Neural progenitor cell (in vitro differentiated cells): ENCODE data around the gene ADAM22. TPM values are rescaled to one million over a fixed set of nuclear protein-coding genes. Genes with fewer than 3 reads are reported as not detected.
"Not testable (repeated sequence)": the region's sequence is repeated elsewhere in the genome, so short reads cannot be mapped to it uniquely, and the experiment has no call there.

Experiments
- DNase-seq: peaks from one replicate; pipeline ENCODE4 v3.0.0-alpha.2; 2016; ENCODE audit warnings: low spot score
- H2AFZ ChIP-seq: fragments of 200-600 bp; sonication (generic); replicated peaks from 2 replicates; pipeline ENCODE4 v1.6.1; 2016; ENCODE audit warnings: antibody characterized with exemption
- H3F3A ChIP-seq: fragments of 200-600 bp; sonication (generic); 2 replicates; pipeline ENCODE4 v1.6.1; 2016; ENCODE audit warnings: antibody characterized with exemption, low read depth
- H3K27ac ChIP-seq: fragments of 200-600 bp; sonication (generic); 2 replicates; pipeline ENCODE4 v1.5.1; 2016; ENCODE audit warnings: mild to moderate bottlenecking
- H3K27me3 ChIP-seq: fragments of 200-600 bp; sonication (generic); 2 replicates; pipeline ENCODE4 v1.6.1; 2016; ENCODE audit warnings: mild to moderate bottlenecking, moderate library complexity
- H3K36me3 ChIP-seq: fragments of 200-600 bp; sonication (generic); 2 replicates; pipeline ENCODE4 v1.5.1; 2016
- H3K4me1 ChIP-seq: fragments of 200-600 bp; sonication (generic); 2 replicates; pipeline ENCODE4 v1.6.1; 2016; ENCODE audit warnings: mixed run types
- H3K4me2 ChIP-seq: fragments of 200-600 bp; sonication (generic); 2 replicates; pipeline ENCODE4 v1.6.1; 2016
- H3K4me3 ChIP-seq: fragments of 200-600 bp; sonication (generic); 2 replicates; pipeline ENCODE4 v1.5.1; 2016
- H3K79me2 ChIP-seq: fragments of 200-600 bp; sonication (generic); 2 replicates; pipeline ENCODE4 v1.6.1; 2016; ENCODE audit warnings: low read depth
- H3K9ac ChIP-seq: fragments of 200-600 bp; sonication (generic); 2 replicates; pipeline ENCODE4 v1.6.1; 2016
- H3K9me3 ChIP-seq: fragments of 200-600 bp; sonication (generic); 2 replicates; pipeline ENCODE4 v1.5.1; 2016; ENCODE audit warnings: low read depth
- H4K20me1 ChIP-seq: fragments of 200-600 bp; sonication (generic); 2 replicates; pipeline ENCODE4 v1.6.1; 2016; ENCODE audit warnings: low read depth
- H3K27ac Mint-ChIP-seq: 3 replicates; pipeline ENCODE4 v1.8.0; 2021; ENCODE audit warnings: mixed read lengths
- H3K27me3 Mint-ChIP-seq: 2 replicates; pipeline ENCODE4 v1.8.0; 2022; ENCODE audit warnings: low read depth, mild to moderate bottlenecking, inconsistent platforms, moderate library complexity, mixed read lengths; ENCODE audit not compliant: insufficient read depth
- H3K36me3 Mint-ChIP-seq: 3 replicates; pipeline ENCODE4 v1.8.0; 2021; ENCODE audit warnings: mixed read lengths
- H3K4me1 Mint-ChIP-seq: 3 replicates; pipeline ENCODE4 v1.8.0; 2021; ENCODE audit warnings: mixed read lengths
- H3K4me3 Mint-ChIP-seq: 3 replicates; pipeline ENCODE4 v1.8.0; 2021; ENCODE audit warnings: mild to moderate bottlenecking, moderate library complexity, mixed read lengths
- H3K9me3 Mint-ChIP-seq: 3 replicates; pipeline ENCODE4 v1.8.0; 2020; ENCODE audit warnings: mixed read lengths
- EZH2 ChIP-seq: fragments of 200-600 bp; sonication (generic); IDR thresholded peaks from 2 replicates; pipeline ENCODE4 v1.6.1; 2017; ENCODE audit warnings: antibody characterized with exemption, mild to moderate bottlenecking, moderate library complexity
- EZH2phosphoT487 ChIP-seq: fragments of 200-600 bp; sonication (generic); IDR thresholded peaks from 2 replicates; pipeline ENCODE4 v1.6.1; 2017; ENCODE audit warnings: antibody characterized with exemption
- total RNA-seq: library from RNA; depleted of rRNA; stranded (reverse); fragments of >200 nt; gene quantifications from 2 replicates; pipeline ENCODE4 v1.2.3, GENCODE V29; 2015; ENCODE audit warnings: low replicate concordance
- TF ChIP-seq, protein P1 (sequence below): fragments of 200-600 bp; sonication (generic); IDR thresholded peaks from 2 replicates; pipeline ENCODE4 v1.5.1; 2017; ENCODE audit warnings: antibody characterized with exemption, mild to moderate bottlenecking

Gene ADAM22
- total RNA-seq, 1 donor from 2014 or later, result 13.7 TPM

DNA sequence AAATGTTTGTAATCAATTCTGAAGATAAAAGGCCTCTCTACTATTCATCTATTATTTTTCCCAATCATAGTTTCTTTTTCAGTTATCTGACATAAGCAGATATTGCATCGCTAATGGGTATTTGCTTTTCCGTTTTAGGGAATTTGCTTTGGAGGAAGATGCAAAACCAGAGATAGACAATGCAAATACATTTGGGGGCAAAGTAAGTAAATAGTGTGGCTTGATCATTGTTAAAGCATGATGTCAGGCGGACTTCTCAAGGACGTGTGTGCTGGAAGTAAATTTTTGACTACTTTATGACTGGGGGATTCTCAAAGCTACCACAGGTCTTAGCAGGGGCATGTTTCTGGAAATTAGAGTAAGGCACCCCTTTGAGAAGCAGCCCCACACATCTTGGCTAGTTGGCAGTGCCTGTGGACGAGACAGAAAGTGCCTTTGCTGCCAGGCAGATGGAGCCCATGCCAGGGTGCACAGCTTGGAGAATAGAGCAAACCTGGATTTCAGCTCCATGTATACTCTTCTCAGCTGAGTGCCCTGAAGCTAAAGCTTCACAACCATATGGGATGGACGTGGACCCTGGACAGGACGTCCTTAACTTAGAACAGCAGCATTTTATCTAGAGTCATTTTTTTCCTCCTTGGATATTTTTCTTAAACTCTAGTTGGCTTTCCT is 217.2 kb downstream of the ADAM22 start:
- Mint-ChIP-seq H3K27me3 (no peaks in the 10 kb centered on the region), H3K4me1 (no peaks in the 10 kb centered on the region), H3K27ac (no peak overlapping the region), H3K4me3 (no peak overlapping the region), H3K9me3 (no peaks in the 10 kb centered on the region), H3K36me3 (peaks cover 2% of the 10 kb centered on the region)
- Histone ChIP-seq H3K79me2 (no peaks in the 10 kb centered on the region), H3F3A (no peaks in the 10 kb centered on the region), H3K27me3 (no peaks in the 10 kb centered on the region), H2AFZ (no peak overlapping the region), H3K9ac (no peak overlapping the region), H3K27ac (no peak overlapping the region), H4K20me1 (no peaks in the 10 kb centered on the region), H3K4me2 (no peak overlapping the region), H3K36me3 (no peaks in the 10 kb centered on the region), H3K4me1 (peaks cover 5% of the 10 kb centered on the region), H3K4me3 (no peak overlapping the region), H3K9me3 (no peaks in the 10 kb centered on the region)
- DNase-seq, result no peak
- TF ChIP-seq EZH2phosphoT487 (no peak), EZH2 (no peak)
- TF ChIP-seq, protein P1, sequence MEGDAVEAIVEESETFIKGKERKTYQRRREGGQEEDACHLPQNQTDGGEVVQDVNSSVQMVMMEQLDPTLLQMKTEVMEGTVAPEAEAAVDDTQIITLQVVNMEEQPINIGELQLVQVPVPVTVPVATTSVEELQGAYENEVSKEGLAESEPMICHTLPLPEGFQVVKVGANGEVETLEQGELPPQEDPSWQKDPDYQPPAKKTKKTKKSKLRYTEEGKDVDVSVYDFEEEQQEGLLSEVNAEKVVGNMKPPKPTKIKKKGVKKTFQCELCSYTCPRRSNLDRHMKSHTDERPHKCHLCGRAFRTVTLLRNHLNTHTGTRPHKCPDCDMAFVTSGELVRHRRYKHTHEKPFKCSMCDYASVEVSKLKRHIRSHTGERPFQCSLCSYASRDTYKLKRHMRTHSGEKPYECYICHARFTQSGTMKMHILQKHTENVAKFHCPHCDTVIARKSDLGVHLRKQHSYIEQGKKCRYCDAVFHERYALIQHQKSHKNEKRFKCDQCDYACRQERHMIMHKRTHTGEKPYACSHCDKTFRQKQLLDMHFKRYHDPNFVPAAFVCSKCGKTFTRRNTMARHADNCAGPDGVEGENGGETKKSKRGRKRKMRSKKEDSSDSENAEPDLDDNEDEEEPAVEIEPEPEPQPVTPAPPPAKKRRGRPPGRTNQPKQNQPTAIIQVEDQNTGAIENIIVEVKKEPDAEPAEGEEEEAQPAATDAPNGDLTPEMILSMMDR, result no peak

DNA sequence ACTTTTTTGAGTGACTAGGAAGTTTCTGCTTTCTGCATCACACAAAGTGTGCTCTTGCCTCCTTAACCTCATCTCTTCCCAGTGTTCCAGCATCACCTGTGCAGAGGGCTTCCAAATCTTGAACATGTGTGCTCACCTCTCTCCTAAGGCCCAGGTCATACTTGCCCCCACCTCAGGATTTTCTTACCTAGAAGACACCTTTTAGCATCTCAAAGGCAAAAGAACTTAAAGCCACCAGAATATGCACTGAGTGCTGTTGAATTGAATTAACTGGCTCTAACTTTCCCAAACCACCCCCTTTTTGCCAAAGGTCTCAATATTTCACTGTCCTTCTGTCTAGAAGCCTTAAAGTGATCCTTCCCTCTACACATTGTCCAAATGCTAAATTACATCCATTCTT is 219.3 kb downstream of the ADAM22 start:
- H3K4me1 Mint-ChIP-seq, result peaks cover 9% of the 10 kb centered on the region
- TF ChIP-seq EZH2, result no peak
- TF ChIP-seq, protein P1, result no peak
- no peak for TF ChIP-seq EZH2phosphoT487

DNA sequence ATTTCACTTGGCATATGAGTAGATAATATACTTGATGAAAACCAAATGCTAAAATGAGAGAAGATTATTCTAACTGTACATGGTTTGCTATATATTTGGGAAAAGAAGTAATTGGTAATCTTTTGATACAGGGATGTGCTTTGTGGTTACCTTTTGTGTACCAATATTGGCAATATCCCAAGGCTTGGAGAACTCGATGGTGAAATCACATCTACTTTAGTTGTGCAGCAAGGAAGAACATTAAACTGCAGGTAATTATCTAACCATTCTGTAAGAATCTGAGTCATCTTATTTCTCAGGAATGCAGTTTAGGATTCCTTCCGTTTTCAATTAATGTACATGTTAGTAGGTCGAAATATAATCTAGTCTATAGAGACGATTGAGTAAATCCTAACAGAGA is 221.7 kb downstream of the ADAM22 start:
- peaks cover 14% of the 10 kb centered on the region for H3K36me3 Mint-ChIP-seq
- no peak overlapping the region for H3K27ac Mint-ChIP-seq
- Histone ChIP-seq H3K4me3 (no peak overlapping the region), H3K9me3 (no peaks in the 10 kb centered on the region), H3K4me1 (no peaks in the 10 kb centered on the region), H3K27ac (no peak overlapping the region), H3K79me2 (no peaks in the 10 kb centered on the region), H3F3A (no peaks in the 10 kb centered on the region), H3K36me3 (no peaks in the 10 kb centered on the region), H3K4me2 (no peak overlapping the region), H3K9ac (no peak overlapping the region), H3K27me3 (no peaks in the 10 kb centered on the region), H2AFZ (no peak overlapping the region), H4K20me1 (no peaks in the 10 kb centered on the region)
- H3K4me3 Mint-ChIP-seq, result no peak overlapping the region
- no peak for TF ChIP-seq EZH2
- peaks cover 9% of the 10 kb centered on the region for H3K4me1 Mint-ChIP-seq
- DNase-seq, result no peak
- peaks cover 22% of the 10 kb centered on the region for H3K9me3 Mint-ChIP-seq
- no peaks in the 10 kb centered on the region for H3K27me3 Mint-ChIP-seq

More for the DNA sequence above, 219.3 kb downstream of the ADAM22 start:
- Histone ChIP-seq H4K20me1 (no peaks in the 10 kb centered on the region), H3K4me1 (no peaks in the 10 kb centered on the region), H3K4me2 (no peak overlapping the region), H3K27me3 (no peaks in the 10 kb centered on the region), H3K79me2 (no peaks in the 10 kb centered on the region), H2AFZ (no peak overlapping the region), H3K36me3 (no peaks in the 10 kb centered on the region), H3K27ac (no peak overlapping the region), H3K4me3 (no peak overlapping the region), H3F3A (no peaks in the 10 kb centered on the region), H3K9me3 (no peaks in the 10 kb centered on the region), H3K9ac (no peak overlapping the region)
- Mint-ChIP-seq H3K27ac (no peak overlapping the region), H3K27me3 (no peaks in the 10 kb centered on the region), H3K36me3 (peaks cover 6% of the 10 kb centered on the region), H3K4me3 (no peak overlapping the region), H3K9me3 (peaks cover 7% of the 10 kb centered on the region)
- no peak for DNase-seq

DNA sequence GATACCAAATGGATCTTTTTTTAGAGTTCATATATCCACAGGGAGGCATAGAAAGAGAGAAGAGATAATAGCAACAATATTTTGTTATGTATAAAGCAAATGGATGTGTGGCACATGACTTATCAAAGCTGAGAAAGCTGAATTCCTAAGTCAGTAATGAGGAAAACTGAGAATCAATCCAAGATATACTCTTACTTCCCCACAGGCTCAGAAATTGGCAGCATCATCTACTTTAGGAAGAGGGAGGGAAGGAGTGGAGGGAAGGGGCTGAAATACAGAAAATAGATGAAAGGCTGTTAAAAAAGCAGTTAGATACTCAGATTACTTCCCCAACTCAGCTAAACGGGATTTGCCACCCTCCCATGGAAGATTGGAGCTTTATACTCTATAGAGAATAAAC is 222.3 kb downstream of the ADAM22 start:
- H3K9ac ChIP-seq, result no peak overlapping the region
- no peak overlapping the region for H3K27ac Mint-ChIP-seq
- H3K4me1 Mint-ChIP-seq, result peaks cover 9% of the 10 kb centered on the region
- no peak for DNase-seq
- H3K79me2 ChIP-seq, result no peaks in the 10 kb centered on the region
- H3K27ac ChIP-seq, result no peak overlapping the region
- TF ChIP-seq, protein P1, result no peak
- no peak for TF ChIP-seq EZH2
- no peak for TF ChIP-seq EZH2phosphoT487
- no peaks in the 10 kb centered on the region for H3K27me3 ChIP-seq
- H3K9me3 Mint-ChIP-seq, result peaks cover 22% of the 10 kb centered on the region
- H3K4me3 ChIP-seq, result no peak overlapping the region
- no peaks in the 10 kb centered on the region for H3K27me3 Mint-ChIP-seq
- peaks cover 3% of the 10 kb centered on the region for H3K9me3 ChIP-seq
- H3K4me2 ChIP-seq, result no peak overlapping the region
- no peaks in the 10 kb centered on the region for H3K4me1 ChIP-seq
- H3K36me3 Mint-ChIP-seq, result peaks cover 11% of the 10 kb centered on the region
- no peaks in the 10 kb centered on the region for H3K36me3 ChIP-seq
- no peak overlapping the region for H3K4me3 Mint-ChIP-seq
- H4K20me1 ChIP-seq, result no peaks in the 10 kb centered on the region
- H3F3A ChIP-seq, result no peaks in the 10 kb centered on the region
- no peak overlapping the region for H2AFZ ChIP-seq

DNA sequence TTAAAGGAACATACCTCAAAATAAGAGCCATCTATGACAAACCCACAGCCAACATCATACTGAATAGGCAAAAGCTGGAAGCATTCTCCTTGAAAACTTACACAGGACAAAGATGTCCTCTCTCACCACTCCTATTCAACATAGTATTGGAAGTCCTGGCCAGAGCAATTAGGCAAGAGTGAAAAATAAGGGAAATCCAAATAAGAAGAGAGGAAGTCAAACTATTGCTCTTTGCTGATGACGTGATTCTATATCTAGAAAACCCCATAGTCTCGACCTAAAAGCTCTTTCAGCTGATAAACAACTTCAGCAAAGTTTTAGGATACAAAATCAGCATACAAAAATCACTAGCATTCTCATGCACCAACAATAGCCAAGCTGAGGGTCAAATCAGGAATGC is 225.7 kb downstream of the ADAM22 start:
- not testable (repeated sequence) for H3K4me1 Mint-ChIP-seq, H4K20me1 ChIP-seq

More for the DNA sequence above, 225.7 kb downstream of the ADAM22 start:
- H3K36me3 Mint-ChIP-seq, result peaks cover 14% of the 10 kb centered on the region
- not testable (repeated sequence) for H3K27me3 ChIP-seq, H3K79me2 ChIP-seq, H3K27ac Mint-ChIP-seq, H3K9ac ChIP-seq, H3K27ac ChIP-seq, DNase-seq, H3K4me1 ChIP-seq, H3K4me3 ChIP-seq, H3K4me3 Mint-ChIP-seq, H3F3A ChIP-seq, H3K9me3 ChIP-seq, H3K4me2 ChIP-seq, H2AFZ ChIP-seq, H3K36me3 ChIP-seq, H3K27me3 Mint-ChIP-seq
- peaks cover 22% of the 10 kb centered on the region for H3K9me3 Mint-ChIP-seq
